GM12878 (cell line): ENCODE measurements around the gene POU4F1. TPM values are rescaled to one million over a fixed set of nuclear protein-coding genes. Genes with fewer than 3 reads are reported as not detected.

Source experiments
- ATAC-seq: fragments of 200-7000 bp; cut with Tn5 transposase; 3 replicates; pipeline ENCODE4 v1.9.1; 2020; ENCODE audit warnings: mild to moderate bottlenecking, moderate library complexity
- BruUV-seq: library from RNA; stranded (reverse); fragments of 400-500 nt; replicated peaks from 2 replicates; lab custom pipeline; 2021; lab: Mats Ljungman, UMichigan
- CTCF ChIA-PET: fragments of 300-600 bp; sonication (Branson Sonifier 250); formaldehyde crosslinking; extraction: SDS; loops from one replicate; lab custom pipeline; 2021; ENCODE audit warnings: inconsistent platforms; lab: Yijun Ruan, JAX
- POLR2A ChIA-PET: fragments of 350-600 bp; formaldehyde crosslinking; extraction: SDS; loops from one replicate; lab custom pipeline; 2021; ENCODE audit warnings: inconsistent platforms; lab: Charles Lee
- RAD21 ChIA-PET: fragments of 300-600 bp; sonication (Branson Sonifier 250); formaldehyde crosslinking; loops from one replicate; lab custom pipeline; 2023; ENCODE audit warnings: antibody characterized with exemption; ENCODE audit not compliant: unreplicated experiment; lab: Charles Lee
- SMC1A ChIA-PET: fragments of 300-600 bp; sonication (Branson Sonifier 250); formaldehyde crosslinking; loops from one replicate; lab custom pipeline; 2023; ENCODE audit not compliant: unreplicated experiment, uncharacterized antibody; lab: Charles Lee
- DNase-seq: peaks from one replicate; pipeline ENCODE4 v3.0.0-alpha.2; 2011; ENCODE audit warnings: low read depth, low spot score
- FAIRE-seq: peaks from 3 replicates; lab custom pipeline; 2011; peaks lifted over from hg19 to GRCh38; lab: Jason Lieb, UNC
- H2AFZ ChIP-seq: 2 replicates; pipeline ENCODE4 v1.6.0; 2011; ENCODE audit warnings: low read depth, low read length, control low read depth; ENCODE audit not compliant: control insufficient read depth
- H3K27ac ChIP-seq: 2 replicates; pipeline ENCODE4 v1.5.1; 2011; ENCODE audit warnings: control low read depth; ENCODE audit not compliant: control insufficient read depth, insufficient read depth
- H3K27me3 ChIP-seq, 2 experiments: replicated peaks in 1 of 2; 2 replicates each; pipeline versions ENCODE4 v1.6.0 to v1.6.1; 2011; ENCODE audit warnings: low read length in 1 of 2; ENCODE audit not compliant: control insufficient read depth in 2 of 2, insufficient read depth in 2 of 2
- H3K36me3 ChIP-seq, 2 experiments: 2 replicates each; pipeline ENCODE4 v1.5.1; 2011; ENCODE audit warnings: low read length in 1 of 2; ENCODE audit not compliant: control insufficient read depth in 2 of 2, insufficient read depth in 2 of 2
- H3K4me1 ChIP-seq: 2 replicates; pipeline ENCODE4 v1.6.1; 2011; ENCODE audit warnings: mild to moderate bottlenecking, low read length, moderate library complexity, mixed read lengths; ENCODE audit not compliant: control insufficient read depth, insufficient read depth
- H3K4me2 ChIP-seq: 2 replicates; pipeline ENCODE4 v1.6.0; 2011; ENCODE audit warnings: control low read depth; ENCODE audit not compliant: control insufficient read depth, insufficient read depth
- H3K4me3 ChIP-seq: fragments of 200-600 bp; sonication (generic); 2 replicates; pipeline ENCODE4 v1.5.1; 2016
- H3K79me2 ChIP-seq: 2 replicates; pipeline ENCODE4 v1.6.0; 2011; ENCODE audit warnings: low read length; ENCODE audit not compliant: control insufficient read depth, insufficient read depth
- H3K9ac ChIP-seq: 2 replicates; pipeline ENCODE4 v1.8.0; 2011; ENCODE audit warnings: low read length, control low read depth, mixed read lengths; ENCODE audit not compliant: control insufficient read depth, insufficient read depth
- H3K9me3 ChIP-seq: replicated peaks from 3 replicates; pipeline ENCODE4 v1.5.1; 2011; ENCODE audit warnings: mild to moderate bottlenecking, low read length; ENCODE audit not compliant: control insufficient read depth, insufficient read depth
- H4K20me1 ChIP-seq: 2 replicates; pipeline ENCODE4 v1.6.0; 2011; ENCODE audit not compliant: control insufficient read depth, insufficient read depth
- BCL3 ChIP-seq: IDR thresholded peaks from 2 replicates; pipeline ENCODE4 v1.6.1; 2011; ENCODE audit warnings: borderline replicate concordance, low read depth, mild to moderate bottlenecking, moderate library complexity, low read length; ENCODE audit not compliant: insufficient read depth, poor library complexity, severe bottlenecking
- CHD4 ChIP-seq: fragments of 200-600 bp; sonication (generic); IDR thresholded peaks from 2 replicates; pipeline ENCODE4 v1.6.1; 2016; ENCODE audit warnings: mild to moderate bottlenecking
- CREM ChIP-seq: IDR thresholded peaks from 2 replicates; pipeline ENCODE4 v1.6.1; 2014; ENCODE audit warnings: antibody characterized with exemption, low read depth
- EGR1 ChIP-seq, 2 experiments: IDR thresholded peaks; 1 replicate in 1 of 2; 2 replicates in 1 of 2; pipeline ENCODE4 v1.6.1; 2011 to 2012; ENCODE audit warnings: low read depth in 2 of 2, low read length in 2 of 2, borderline replicate concordance in 1 of 2, mild to moderate bottlenecking in 1 of 2, moderate library complexity in 1 of 2
- EP300 ChIP-seq, 2 experiments: fragments of 150-350 bp in 1 of 2; IDR thresholded peaks; 2 replicates each; pipeline ENCODE4 v1.6.1; 2011 to 2012; ENCODE audit warnings: low read depth in 2 of 2, low read length in 2 of 2, borderline replicate concordance in 1 of 2, improper control_type of control experiment in 1 of 2, inconsistent platforms in 1 of 2; ENCODE audit not compliant: control insufficient read depth in 1 of 2
- HSF1 ChIP-seq: fragments of 150-350 bp; IDR thresholded peaks from 2 replicates; pipeline ENCODE4 v1.6.1; 2014; ENCODE audit warnings: mild to moderate bottlenecking, low read depth, low read length
- KAT2A ChIP-seq: conservative IDR thresholded peaks from 2 replicates; pipeline ENCODE4 v1.6.1; 2011; ENCODE audit warnings: low read depth, low read length; ENCODE audit not compliant: control insufficient read depth
- LARP7 ChIP-seq: fragments of 450-650 bp; IDR thresholded peaks from 2 replicates; pipeline ENCODE4 v1.6.1; 2017; ENCODE audit warnings: mild to moderate bottlenecking
- NFYA ChIP-seq: IDR thresholded peaks from 2 replicates; pipeline ENCODE4 v1.6.1; 2011; ENCODE audit warnings: low read depth, mild to moderate bottlenecking, low read length, improper control_type of control experiment, borderline replicate concordance
- PAX8 ChIP-seq: fragments of 450-650 bp; IDR thresholded peaks from 2 replicates; pipeline ENCODE4 v1.6.1; 2017; ENCODE audit warnings: mild to moderate bottlenecking, moderate library complexity
- PBX3 ChIP-seq: IDR thresholded peaks from 2 replicates; pipeline ENCODE4 v1.6.1; 2011; ENCODE audit warnings: mild to moderate bottlenecking, low read depth, low read length, moderate library complexity; ENCODE audit not compliant: insufficient replicate concordance
- RB1 ChIP-seq: fragments of 450-650 bp; formaldehyde crosslinking; IDR thresholded peaks from 2 replicates; pipeline ENCODE4 v1.6.1; 2017; ENCODE audit warnings: mild to moderate bottlenecking, borderline replicate concordance
- RCOR1 ChIP-seq: conservative IDR thresholded peaks from 2 replicates; pipeline ENCODE4 v1.6.1; 2012; ENCODE audit warnings: low read depth, low read length, improper control_type of control experiment
- SPI1 ChIP-seq: IDR thresholded peaks from 2 replicates; pipeline ENCODE4 v1.6.1; 2011; ENCODE audit warnings: low read depth, mild to moderate bottlenecking, low read length, moderate library complexity, borderline replicate concordance; ENCODE audit not compliant: insufficient read depth
- STAT1 ChIP-seq: fragments of 450-650 bp; conservative IDR thresholded peaks from 2 replicates; pipeline ENCODE4 v1.6.1; 2014; ENCODE audit warnings: antibody characterized with exemption, mild to moderate bottlenecking
- TCF7 ChIP-seq: IDR thresholded peaks from 2 replicates; pipeline ENCODE4 v1.6.1; 2014; ENCODE audit warnings: antibody characterized with exemption, borderline replicate concordance
- USF1 ChIP-seq: IDR thresholded peaks from 2 replicates; pipeline ENCODE4 v1.6.1; 2011; ENCODE audit warnings: borderline replicate concordance, low read depth, mild to moderate bottlenecking, moderate library complexity, mixed read lengths, low read length; ENCODE audit not compliant: insufficient read depth; ENCODE audit errors: extremely low read length
- WRNIP1 ChIP-seq: IDR thresholded peaks from 2 replicates; pipeline ENCODE4 v1.6.1; 2011; ENCODE audit warnings: low read depth, low read length, improper control_type of control experiment, borderline replicate concordance
- WGBS: methylation state at CpG from one replicate; pipeline ENCODE4 v1.1.6; 2016; ENCODE audit warnings: low lambda C conversion rate; ENCODE audit not compliant: insufficient replicate concordance, insufficient coverage; ENCODE audit errors: missing lambda C conversion rate; 5-methylcytosine and 5-hydroxymethylcytosine counted together
- in situ Hi-C: fragments of 300-500 bp; cut with MboI; formaldehyde crosslinking; loops from 9 replicates; pipeline ENCODE4 v1.14.3; 2018; ENCODE audit warnings: mixed read lengths
- intact Hi-C: fragments of 100-400 bp; cut with micrococcal nuclease; formaldehyde crosslinking; loops from one replicate; pipeline ENCODE4 v1.14.2; 2022; ENCODE audit not compliant: unreplicated experiment
- polyA plus RNA-seq, 11 experiments: library from polyadenylated mRNA; depleted of rRNA in 4 of 11; unstranded in 6 of 11; stranded (reverse) in 5 of 11; fragments of >200 nt; fragmentation: Nextera tagmentation in 4 of 11; fragmentation: Illumina TruSeq in 1 of 11; extraction: Ambion mirVana in 4 of 11; extraction: Trizol in 1 of 11; gene quantifications; 1 replicate in 1 of 11; 2 replicates in 10 of 11; pipeline versions ENCODE4 v1.2.1 to v1.2.3, GENCODE V29; 2011 to 2016; ENCODE audit warnings: inconsistent platforms in 2 of 11, missing spikeins in 2 of 11, low read depth in 1 of 11
- total RNA-seq, 4 experiments: library from RNA; depleted of rRNA in 3 of 4; stranded (reverse); fragments of >200 nt in 3 of 4; fragmentation: Illumina TruSeq in 1 of 4; extraction: Trizol in 1 of 4; gene quantifications; 2 replicates each; pipeline versions ENCODE4 v1.2.1 to v1.2.3, GENCODE V29; 2013 to 2021

Gene POU4F1
- total and polyA plus RNA-seq, 10 of the 15 experiments (the other 5 are each of a cell fraction or from before 2014, with no cell fraction given), result 0.01 to 0.14 (median 0.02) TPM; not detected in 5

- TF ChIP-seq PBX3, result no peak
- no peak for TF ChIP-seq EGR1 (IDR thresholded peaks at IDR 0.05; ENCODE audit: borderline replicate concordance in 1 of 2, low read depth in 2 of 2, low read length in 2 of 2)
- TF ChIP-seq KAT2A, result no peak
- no peak for TF ChIP-seq WRNIP1
- no peak for TF ChIP-seq HSF1
- TF ChIP-seq, all 136 proteins: peak for 0
Observed at GRCh38 chr13:78632996-78633395, 29.6 kb upstream of the POU4F1 start (continued).

- Histone ChIP-seq H3K27ac (no peak overlapping the region), H3K4me3 (no peak overlapping the region), H3K4me2 (no peak overlapping the region), H3K9ac (no peak overlapping the region), H2AFZ (no peak overlapping the region), H3K36me3 (peaks cover 1 to 11% of the 10 kb centered on the region in 2 experiments; a peak in 3 of 4 replicates), H3K9me3 (no peaks in the 10 kb centered on the region), H4K20me1 (no peaks in the 10 kb centered on the region), H3K79me2 (no peaks in the 10 kb centered on the region), H3K27me3 (no peaks in the 10 kb centered on the region), H3K4me1 (no peaks in the 10 kb centered on the region)
- DNase-seq (no peak), FAIRE-seq (no peak), ATAC-seq (no peak)
- 92% methylated on average over 1 of the region's 1 CpG for WGBS
- in situ Hi-C loops (loop anchor here (25.0 kb wide), 1 partner anchor 1619 kb away; no protein-coding TSS in a partner anchor), intact Hi-C loops (no loop called here)
- ChIA-PET CTCF (no interaction called here), POLR2A (no interaction called here), SMC1A (interaction anchor here (1.2 kb wide), 1 partner anchor 9 kb away, joined by 4 read pairs; no protein-coding TSS in a partner anchor), RAD21 (no interaction called here)
- no TSS peak for BruUV-seq
- TF ChIP-seq NFYA, result no peak
- TF ChIP-seq RCOR1, result no peak
- no peak for TF ChIP-seq BCL3
- TF ChIP-seq TCF7, result no peak
- TF ChIP-seq USF1, result no peak
- TF ChIP-seq CREM, result no peak
- TF ChIP-seq KAT2A, result no peak
- TF ChIP-seq CHD4, result no peak
- no peak for TF ChIP-seq EP300 (IDR thresholded peaks at IDR 0.05; ENCODE audit: borderline replicate concordance in 1 of 2, control insufficient read depth in 1 of 2, low read depth in 2 of 2, low read length in 2 of 2)
- no peak for TF ChIP-seq LARP7
- no peak for TF ChIP-seq STAT1
- TF ChIP-seq SPI1, result no peak
- no peak for TF ChIP-seq PAX8
- no peak for TF ChIP-seq RB1
Observed at GRCh38 chr13:78631077-78631476, 27.7 kb upstream of the POU4F1 start.
